ENCODE results near the gene CYFIP1.

- TF ChIP-seq, protein P1, sequence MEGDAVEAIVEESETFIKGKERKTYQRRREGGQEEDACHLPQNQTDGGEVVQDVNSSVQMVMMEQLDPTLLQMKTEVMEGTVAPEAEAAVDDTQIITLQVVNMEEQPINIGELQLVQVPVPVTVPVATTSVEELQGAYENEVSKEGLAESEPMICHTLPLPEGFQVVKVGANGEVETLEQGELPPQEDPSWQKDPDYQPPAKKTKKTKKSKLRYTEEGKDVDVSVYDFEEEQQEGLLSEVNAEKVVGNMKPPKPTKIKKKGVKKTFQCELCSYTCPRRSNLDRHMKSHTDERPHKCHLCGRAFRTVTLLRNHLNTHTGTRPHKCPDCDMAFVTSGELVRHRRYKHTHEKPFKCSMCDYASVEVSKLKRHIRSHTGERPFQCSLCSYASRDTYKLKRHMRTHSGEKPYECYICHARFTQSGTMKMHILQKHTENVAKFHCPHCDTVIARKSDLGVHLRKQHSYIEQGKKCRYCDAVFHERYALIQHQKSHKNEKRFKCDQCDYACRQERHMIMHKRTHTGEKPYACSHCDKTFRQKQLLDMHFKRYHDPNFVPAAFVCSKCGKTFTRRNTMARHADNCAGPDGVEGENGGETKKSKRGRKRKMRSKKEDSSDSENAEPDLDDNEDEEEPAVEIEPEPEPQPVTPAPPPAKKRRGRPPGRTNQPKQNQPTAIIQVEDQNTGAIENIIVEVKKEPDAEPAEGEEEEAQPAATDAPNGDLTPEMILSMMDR (IDR thresholded peaks at IDR 0.05 in 2 of 3, conservative IDR thresholded peaks at IDR 0.05 in 1 of 3; ENCODE audit: borderline replicate concordance in 1 of 3, insufficient read depth in 1 of 3, low read depth in 2 of 3, low read length in 2 of 3) = no peak
- TF ChIP-seq POLR2AphosphoS5 (IDR thresholded peaks at IDR 0.05; ENCODE audit: low read depth, low read length) = no peak
- no peak for TF ChIP-seq EZH2 (IDR thresholded peaks at IDR 0.05)
- no peak for TF ChIP-seq FOSL1 (IDR thresholded peaks at IDR 0.05; ENCODE audit: low read depth)
- no peak for TF ChIP-seq ATF3 (IDR thresholded peaks at IDR 0.05)
Observed at GRCh38 chr15:22961762-22962161, 18.4 kb downstream of the CYFIP1 start.

Measured in HCT116 (cell line).